RPMI8226 (cell line): Measurements from ENCODE around the gene ENOSF1.

Experiments
- DNase-seq: peaks from one replicate; pipeline ENCODE4 v3.0.0-alpha.2; 2015

Gene ENOSF1

DNA sequence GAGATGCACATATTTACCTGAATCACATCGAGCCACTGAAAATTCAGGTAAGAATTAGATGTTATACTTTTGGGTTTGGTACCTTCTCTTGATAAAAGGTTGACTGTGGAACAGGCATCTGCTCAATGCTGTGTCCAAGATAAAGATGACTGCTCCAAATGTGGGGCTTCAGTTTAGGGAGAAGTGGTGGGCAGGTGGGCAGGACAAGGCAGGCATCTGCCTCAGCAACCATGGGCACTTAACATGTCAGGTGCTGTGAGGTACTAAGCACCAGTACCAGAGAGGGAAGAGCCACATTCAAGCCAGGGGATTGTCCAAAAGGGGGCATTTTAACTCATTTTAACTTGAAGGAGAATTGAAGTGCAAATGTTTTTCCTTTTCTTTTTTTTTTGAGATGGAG is 41.0 kb downstream of the ENOSF1 start:
- DNase-seq, result no peak

DNA sequence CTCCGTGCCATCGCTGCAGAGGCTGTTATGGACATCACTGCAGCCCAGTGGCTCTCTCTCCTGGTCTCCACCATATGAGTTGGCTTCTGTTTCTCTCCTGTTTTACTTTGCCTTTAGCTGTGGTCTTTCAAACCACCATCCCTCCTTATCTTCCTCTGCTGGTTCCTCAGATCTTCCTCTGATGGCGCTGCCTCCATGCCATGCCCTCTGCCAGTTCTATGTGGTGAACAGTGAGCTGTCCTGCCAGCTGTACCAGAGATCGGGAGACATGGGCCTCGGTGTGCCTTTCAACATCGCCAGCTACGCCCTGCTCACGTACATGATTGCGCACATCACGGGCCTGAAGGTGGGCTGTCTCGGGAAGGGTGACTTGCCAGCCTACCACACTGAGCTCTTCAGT is 41.9 kb downstream of the ENOSF1 start:
- no peak for DNase-seq

- DNase-seq, result no peak
These were observed 43.4 kb downstream of the ENOSF1 start for GRCh38 chr18:669077-669476.

- no peak for DNase-seq
These were observed 44.2 kb downstream of the ENOSF1 start for GRCh38 chr18:668260-668659.

DNA sequence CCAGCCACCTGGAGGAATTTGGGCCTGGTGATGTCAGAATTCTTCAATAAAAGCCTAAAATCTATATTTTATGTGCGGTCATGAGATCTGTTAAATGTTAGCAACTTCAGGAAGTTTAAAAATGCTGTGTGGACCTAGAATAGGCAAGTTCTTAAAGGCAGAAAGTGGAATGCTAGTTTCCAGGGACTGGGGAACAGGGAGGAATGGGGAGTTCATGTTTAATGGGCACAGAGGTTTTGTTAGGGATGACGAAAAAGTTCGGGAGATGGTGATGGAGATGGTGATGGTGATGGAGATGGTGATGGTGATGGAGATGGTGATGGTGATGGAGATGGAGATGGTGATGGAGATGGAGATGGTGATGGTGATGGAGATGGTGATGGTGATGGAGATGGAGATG is 45.8 kb downstream of the ENOSF1 start:
- no peak for DNase-seq

DNA sequence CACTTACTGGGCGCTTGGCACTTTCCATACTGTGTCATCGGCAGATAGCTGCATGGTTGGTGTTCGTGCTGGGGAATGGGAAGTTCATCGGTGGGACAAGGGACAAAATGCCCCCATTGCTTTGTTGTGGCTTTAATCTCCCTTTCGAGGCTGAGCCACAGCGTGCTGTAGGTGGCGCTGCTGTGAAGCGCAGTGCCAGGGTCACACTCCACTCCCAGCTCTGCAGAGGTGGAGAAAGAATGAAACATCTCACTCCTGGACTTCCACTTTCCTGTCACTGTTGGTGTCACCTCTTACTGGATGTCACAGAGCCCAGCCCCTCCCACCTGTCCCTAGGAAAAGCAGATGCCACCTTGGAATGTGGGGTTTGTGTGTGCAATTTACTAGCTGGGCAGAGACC is 46.3 kb downstream of the ENOSF1 start:
- peak; percentile 24 for DNase-seq

DNA sequence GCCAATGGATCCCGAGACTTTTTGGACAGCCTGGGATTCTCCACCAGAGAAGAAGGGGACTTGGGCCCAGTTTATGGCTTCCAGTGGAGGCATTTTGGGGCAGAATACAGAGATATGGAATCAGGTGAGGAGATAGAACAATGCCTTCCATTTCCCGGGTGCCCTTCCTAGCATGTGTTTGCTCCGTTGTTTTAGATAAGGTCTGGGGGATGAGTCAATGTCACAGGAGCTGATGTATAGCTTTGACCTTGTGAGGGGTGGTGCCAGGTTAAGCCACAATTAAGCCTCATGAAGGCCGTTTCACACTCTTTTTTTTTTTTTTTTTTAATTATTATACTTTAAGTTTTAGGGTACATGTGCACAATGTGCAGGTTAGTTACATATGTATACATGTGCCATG is 50.2 kb downstream of the ENOSF1 start:
- DNase-seq, result no peak

DNA sequence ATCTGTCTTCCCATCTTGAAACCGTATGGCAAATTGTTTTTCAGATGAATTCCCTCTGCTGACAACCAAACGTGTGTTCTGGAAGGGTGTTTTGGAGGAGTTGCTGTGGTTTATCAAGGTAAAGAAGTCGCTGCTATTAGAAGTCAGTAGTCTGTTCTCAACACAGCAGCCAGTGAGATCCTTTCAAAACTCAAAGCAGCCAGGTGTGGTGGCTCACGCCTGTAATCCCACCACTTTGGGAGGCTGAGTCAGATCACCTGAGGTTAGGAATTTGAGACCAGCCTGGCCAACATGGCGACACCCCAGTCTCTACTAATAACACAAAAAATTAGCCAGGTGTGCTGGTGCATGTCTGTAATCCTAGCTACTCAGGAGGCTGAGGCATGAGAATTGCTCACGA is 52.8 kb downstream of the ENOSF1 start:
- no peak for DNase-seq

DNA sequence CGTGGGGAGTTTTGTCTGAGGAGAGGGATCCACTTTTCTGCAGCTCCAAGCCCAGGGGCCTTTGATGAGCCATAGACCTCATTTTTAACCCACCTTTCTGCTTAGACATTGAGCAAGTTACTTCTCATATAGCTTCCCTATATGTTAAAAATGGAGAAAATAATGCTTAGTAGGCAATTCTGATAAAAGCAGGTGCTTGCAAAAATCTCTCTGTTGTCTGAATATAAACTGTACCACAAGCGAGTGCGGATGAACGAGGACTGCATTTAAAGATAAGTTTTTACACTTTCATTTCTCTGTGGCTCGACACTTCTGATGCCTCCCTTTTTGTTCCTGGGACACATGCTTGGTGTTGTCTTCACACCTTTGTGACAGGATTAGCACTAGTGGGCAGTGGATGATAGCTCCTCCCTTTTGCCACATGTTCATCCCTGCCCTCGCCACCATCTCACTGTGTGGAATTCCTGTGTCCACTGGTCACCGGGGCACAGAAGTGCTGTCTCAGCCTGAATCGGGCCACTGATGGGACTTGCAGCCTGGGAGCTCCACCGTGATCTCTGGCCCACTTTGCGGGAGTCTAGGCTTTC is 53.4 kb downstream of the ENOSF1 start:
- DNase-seq, result peak; percentile 19

- peak; percentile 95 for DNase-seq
These were observed 54.2 kb downstream of the ENOSF1 start for GRCh38 chr18:658001-658946.

- peak; percentile 87 for DNase-seq
These were observed 55.0 kb downstream of the ENOSF1 start, which contains the start of gene TYMS for GRCh38 chr18:657311-658000. TSS of gene TYMS (plus strand) at chr18:657653. CDS start at chr18:657743, 90 bp downstream.

GRCh38 chr18:655445-655844 is 57.0 kb downstream of the ENOSF1 start:
- no peak for DNase-seq

- DNase-seq, result no peak
These were observed 57.8 kb downstream of the ENOSF1 start for GRCh38 chr18:654601-655000.

DNA sequence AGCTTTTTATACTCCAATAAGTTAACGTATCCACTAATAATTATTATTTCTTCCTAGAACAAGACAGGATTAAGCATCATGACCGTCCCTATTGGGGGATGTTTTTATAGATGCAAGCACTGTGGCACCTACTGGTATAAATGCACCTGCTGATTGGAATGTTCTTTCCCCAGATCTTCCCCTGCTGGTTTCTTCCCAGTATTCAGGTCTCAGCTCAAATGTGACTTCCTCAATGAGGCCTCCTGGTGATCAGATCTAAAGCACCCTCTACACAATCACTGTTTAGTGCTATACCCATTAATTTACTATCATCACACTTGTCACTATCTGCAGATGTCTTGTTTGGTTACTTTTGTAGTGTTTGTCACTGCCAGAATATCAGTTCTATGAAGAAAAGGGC is 58.9 kb downstream of the ENOSF1 start:
- no peak for DNase-seq

GRCh38 chr18:652131-652530 is 60.3 kb downstream of the ENOSF1 start:
- no peak for DNase-seq

DNA sequence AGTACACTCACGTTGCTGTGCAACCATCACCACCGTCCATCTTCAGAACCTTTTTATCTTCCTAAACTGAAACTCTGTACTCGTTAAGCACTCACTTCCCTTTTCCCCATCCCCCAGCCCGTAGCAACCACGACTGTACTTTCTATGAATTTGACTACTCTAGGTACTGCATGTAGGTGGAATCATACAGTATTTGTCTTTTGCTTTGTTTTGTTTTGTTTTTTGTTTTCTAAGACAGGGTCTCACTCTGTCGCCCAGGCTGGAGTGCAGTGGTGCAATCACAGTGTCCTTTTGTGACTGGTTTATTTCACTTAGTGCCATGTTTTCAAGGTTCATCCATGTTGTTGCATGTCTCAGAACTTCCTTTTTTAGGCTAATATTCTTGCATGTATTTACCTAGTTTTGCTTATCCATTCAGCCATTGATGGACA is 62.0 kb downstream of the ENOSF1 start:
- peak; percentile 84 for DNase-seq

GRCh38 chr18:649341-649740 is 63.1 kb downstream of the ENOSF1 start:
- no peak for DNase-seq

GRCh38 chr18:647304-647703 is 65.1 kb downstream of the ENOSF1 start:
- DNase-seq, result no peak

- DNase-seq, result peak; percentile 14
These were observed 67.9 kb downstream of the ENOSF1 start for GRCh38 chr18:644395-645004.

DNA sequence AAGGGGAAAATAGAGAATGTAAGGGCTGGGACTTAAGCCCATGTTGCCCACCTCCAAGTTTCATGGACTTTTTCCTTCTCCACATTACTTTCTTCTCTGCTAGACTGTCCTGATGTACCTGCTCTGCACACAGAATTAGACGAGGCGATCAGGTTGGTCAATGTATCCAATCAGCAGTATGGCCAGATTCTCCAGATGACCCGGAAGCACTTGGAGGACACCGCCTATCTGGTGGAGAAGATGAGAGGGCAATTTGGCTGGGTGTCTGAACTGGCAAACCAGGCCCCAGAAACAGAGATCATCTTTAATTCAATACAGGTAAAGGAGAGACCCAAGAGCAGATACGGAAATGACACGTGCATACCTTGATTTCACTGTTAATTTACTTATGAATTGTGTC is 71.2 kb downstream of the ENOSF1 start:
- no peak for DNase-seq

DNA sequence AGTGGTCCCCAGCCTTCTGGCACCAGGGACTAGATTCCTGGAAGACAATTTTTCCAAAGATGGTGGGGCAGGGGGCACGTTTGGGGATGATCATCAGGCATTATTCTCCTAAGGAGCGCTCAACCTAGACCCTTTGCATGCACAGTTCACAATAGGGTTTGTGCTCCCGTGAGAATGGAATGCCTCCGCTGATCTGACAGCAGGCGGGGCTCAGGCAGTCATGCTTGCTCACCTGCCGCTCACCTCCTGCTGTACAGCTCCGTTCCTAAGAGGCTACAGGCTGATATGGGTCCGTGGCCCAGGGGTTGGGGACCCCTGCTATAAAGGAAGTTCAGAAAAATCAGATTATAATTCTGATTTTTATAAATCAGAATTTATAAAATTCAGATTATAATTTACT is 77.3 kb downstream of the ENOSF1 start:
- DNase-seq, result no peak

DNA sequence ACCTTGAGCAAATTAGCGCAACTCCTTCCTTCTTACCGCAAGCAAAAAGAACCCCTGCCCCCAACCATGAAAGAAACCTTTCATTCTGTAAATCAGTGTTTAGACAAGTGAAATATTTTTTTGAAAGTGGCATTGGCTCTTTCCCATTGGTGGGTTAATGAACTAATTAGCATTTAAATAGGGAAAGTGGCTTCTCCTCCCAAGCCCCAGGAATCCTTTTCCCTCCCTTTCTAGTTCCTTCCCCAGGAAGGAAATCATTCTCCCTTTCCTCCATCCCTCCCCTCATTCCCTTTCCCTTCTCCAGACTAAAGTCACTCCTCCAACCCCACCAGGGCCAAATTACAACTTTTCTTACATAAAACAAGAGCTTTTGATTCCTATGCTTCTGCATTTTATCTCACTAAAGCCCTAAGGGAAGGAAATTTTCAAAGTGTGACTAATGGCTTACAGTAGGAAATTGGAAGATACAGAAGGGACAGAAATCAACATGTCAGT is 77.8 kb downstream of the ENOSF1 start:
- no peak for DNase-seq

GRCh38 chr18:631560-631959 is 80.9 kb downstream of the ENOSF1 start:
- DNase-seq, result no peak
